CD8-positive, alpha-beta memory T cell (primary cell): Measurements from ENCODE around the gene PTPRM. TPM values are rescaled to one million over a fixed set of nuclear protein-coding genes. Genes with fewer than 3 reads are reported as not detected.

Experiments
- CTCF ChIA-PET: fragments of 350-600 bp; sonication (Branson Sonifier 250); formaldehyde crosslinking; loops from one replicate; lab custom pipeline; 2021; ENCODE audit warnings: antibody characterized with exemption; lab: Charles Lee
- POLR2A ChIA-PET: fragments of 350-600 bp; sonication (Branson Sonifier 250); formaldehyde crosslinking; loops from one replicate; lab custom pipeline; 2021; ENCODE audit warnings: antibody characterized with exemption; lab: Charles Lee
- DNase-seq, 5 donors: peaks; one replicate each; pipeline versions ENCODE4 v3.0.0 to v3.0.0-alpha.2; 2020 to 2022; ENCODE audit warnings: mixed read lengths in 1 of 5
- H3K27ac ChIP-seq: one replicate; pipeline ENCODE4 v1.7.0; 2013; ENCODE audit warnings: low read depth, mild to moderate bottlenecking, low read length, moderate library complexity
- H3K27me3 ChIP-seq: 2 replicates; pipeline ENCODE4 v1.7.0; 2013; ENCODE audit warnings: low read length, mild to moderate bottlenecking; ENCODE audit not compliant: insufficient read depth, poor library complexity, severe bottlenecking
- H3K36me3 ChIP-seq: 2 replicates; pipeline ENCODE4 v1.7.0; 2013; ENCODE audit warnings: mild to moderate bottlenecking, low read length, moderate library complexity; ENCODE audit not compliant: insufficient read depth
- H3K4me1 ChIP-seq: 2 replicates; pipeline ENCODE4 v1.7.0; 2013; ENCODE audit warnings: mild to moderate bottlenecking, low read length, moderate library complexity; ENCODE audit not compliant: insufficient read depth
- H3K4me3 ChIP-seq: 2 replicates; pipeline ENCODE4 v1.7.0; 2013; ENCODE audit warnings: mild to moderate bottlenecking, low read length
- H3K9me3 ChIP-seq: 2 replicates; pipeline ENCODE4 v1.7.0; 2013; ENCODE audit warnings: mild to moderate bottlenecking, low read length
- H3K27ac Mint-ChIP-seq, 8 donors: one replicate each; pipeline ENCODE4 v1.8.0; 2020 to 2021; ENCODE audit warnings: mixed read lengths in 8 of 8, mild to moderate bottlenecking in 6 of 8, inconsistent platforms in 3 of 8, moderate library complexity in 3 of 8
- H3K27me3 Mint-ChIP-seq, 2 donors: one replicate each; pipeline ENCODE4 v1.8.0; 2020 to 2021; ENCODE audit warnings: mixed read lengths in 2 of 2, mild to moderate bottlenecking in 1 of 2, moderate library complexity in 1 of 2
- H3K36me3 Mint-ChIP-seq, 3 donors: one replicate each; pipeline ENCODE4 v1.8.0; 2020 to 2021; ENCODE audit warnings: mixed read lengths in 3 of 3, inconsistent platforms in 1 of 3, mild to moderate bottlenecking in 1 of 3
- H3K4me1 Mint-ChIP-seq, 3 donors: one replicate each; pipeline ENCODE4 v1.8.0; 2020 to 2021; ENCODE audit warnings: mixed read lengths in 3 of 3, inconsistent platforms in 1 of 3, mild to moderate bottlenecking in 1 of 3
- H3K4me3 Mint-ChIP-seq, 7 donors: one replicate each; pipeline ENCODE4 v1.8.0; 2020 to 2021; ENCODE audit warnings: mixed read lengths in 7 of 7, mild to moderate bottlenecking in 6 of 7, moderate library complexity in 4 of 7, inconsistent platforms in 2 of 7
- H3K9me3 Mint-ChIP-seq, 5 donors: one replicate each; pipeline ENCODE4 v1.8.0; 2020 to 2022; ENCODE audit warnings: mixed read lengths in 5 of 5, mild to moderate bottlenecking in 3 of 5, moderate library complexity in 2 of 5, inconsistent platforms in 1 of 5
- polyA plus RNA-seq: library from polyadenylated mRNA; unstranded; fragments of 300-500 nt; fragmentation: Illumina TruSeq; gene quantifications from one replicate; pipeline ENCODE4 v1.2.3, GENCODE V29; 2021
- total RNA-seq, 2 experiments: library from RNA; stranded (reverse); gene quantifications; one replicate each; pipeline ENCODE4 v1.2.3, GENCODE V29; 2021

PTPRM gene
- total and polyA plus RNA-seq, 3 experiments from 2014 or later: 3.9 to 7.4 (median 5.3) TPM

DNA sequence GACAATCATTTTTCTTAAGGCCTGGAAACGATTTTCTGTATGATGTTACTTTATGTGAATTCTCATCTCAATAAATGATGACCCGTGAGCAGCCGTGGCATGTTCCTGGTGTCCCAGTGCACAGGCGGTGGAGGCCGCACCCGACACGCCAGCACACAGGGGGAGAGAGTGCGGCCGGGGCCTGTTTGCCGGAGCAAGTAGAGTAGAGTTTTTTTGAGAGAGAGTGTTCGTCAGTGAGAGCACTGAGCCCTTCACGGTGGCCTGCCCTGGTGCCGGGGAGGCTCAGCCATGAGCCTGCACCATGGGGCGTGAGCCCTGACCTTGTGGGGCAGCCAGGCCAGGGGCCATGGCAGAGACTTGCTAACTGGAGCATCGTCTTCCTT lies 839.7 kb downstream of the PTPRM start:
- H3K4me1 Mint-ChIP-seq: no peaks in the 10 kb centered on the region
- H3K9me3 ChIP-seq: no peaks in the 10 kb centered on the region
- no peaks in the 10 kb centered on the region for H3K4me1 ChIP-seq
- ChIA-PET CTCF (no interaction called here), POLR2A (no interaction called here)
- H3K36me3 ChIP-seq: no peaks in the 10 kb centered on the region
- H3K4me3 Mint-ChIP-seq: no peak overlapping the region
- no peak overlapping the region for H3K4me3 ChIP-seq
- H3K27ac Mint-ChIP-seq: peak overlapping the region in 1 of 8 donors; percentile 21
- H3K27me3 ChIP-seq: no peaks in the 10 kb centered on the region
- H3K36me3 Mint-ChIP-seq: peaks cover 0 to 19% (median 0%) of the 10 kb centered on the region in 3 donors
- H3K9me3 Mint-ChIP-seq: peaks cover 17 to 27% (median 19%) of the 10 kb centered on the region in 5 donors
- no peak for DNase-seq
- H3K27ac ChIP-seq: no peak overlapping the region
- no peaks in the 10 kb centered on the region for H3K27me3 Mint-ChIP-seq

DNA sequence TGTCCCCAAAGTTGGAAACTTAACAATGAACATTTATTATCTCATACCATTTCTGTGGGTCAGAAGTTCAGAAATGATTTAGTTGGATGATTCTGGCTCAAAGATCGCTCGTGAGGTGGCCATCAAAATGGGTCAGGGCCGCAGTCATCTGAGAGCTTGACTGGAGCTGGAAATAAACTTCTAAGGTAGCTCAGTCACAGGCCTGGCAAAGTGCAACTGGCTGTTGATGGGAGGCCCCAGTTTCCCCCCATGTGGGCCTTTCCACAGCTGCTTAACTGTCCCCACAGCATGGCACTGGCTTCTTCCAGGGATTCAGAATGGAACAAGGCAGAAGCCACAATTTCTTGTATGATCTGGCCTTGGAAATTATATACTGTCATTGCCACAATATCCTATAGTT lies 842.0 kb downstream of the PTPRM start:
- H3K4me1 Mint-ChIP-seq: no peaks in the 10 kb centered on the region

DNA sequence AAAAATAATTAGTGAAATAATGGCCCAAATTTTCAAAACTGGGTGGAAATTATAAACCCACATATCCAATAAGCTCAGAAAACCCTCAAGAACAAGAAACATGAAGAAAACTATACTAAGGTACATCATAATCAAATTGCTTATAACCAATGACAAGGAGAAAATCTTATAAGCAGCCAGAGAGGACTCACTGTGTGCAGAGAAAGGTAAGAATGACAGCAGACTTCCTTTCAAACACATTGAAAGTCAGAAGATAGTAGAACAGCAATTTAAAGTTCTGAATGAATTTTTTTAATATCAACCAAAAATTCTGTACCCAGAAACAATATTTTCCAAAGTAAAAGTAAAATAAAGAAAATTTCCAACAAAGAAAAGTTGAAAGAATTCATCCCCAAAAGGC lies 844.4 kb downstream of the PTPRM start:
- ChIA-PET POLR2A (no interaction called here), CTCF (no interaction called here)
- Histone ChIP-seq H3K4me1 (no peaks in the 10 kb centered on the region), H3K27ac (no peak overlapping the region), H3K36me3 (no peaks in the 10 kb centered on the region), H3K4me3 (no peak overlapping the region), H3K27me3 (no peaks in the 10 kb centered on the region), H3K9me3 (no peaks in the 10 kb centered on the region)
- H3K4me1 Mint-ChIP-seq: no peaks in the 10 kb centered on the region
- H3K36me3 Mint-ChIP-seq: peaks cover 0 to 6% (median 0%) of the 10 kb centered on the region in 3 donors
- H3K27ac Mint-ChIP-seq: no peak overlapping the region
- DNase-seq: no peak
- H3K4me3 Mint-ChIP-seq: no peak overlapping the region
- H3K9me3 Mint-ChIP-seq: peaks cover 22 to 41% (median 25%) of the 10 kb centered on the region in 5 donors
- no peaks in the 10 kb centered on the region for H3K27me3 Mint-ChIP-seq

More for the DNA sequence above, 842.0 kb downstream of the PTPRM start:
- Mint-ChIP-seq H3K27me3 (no peaks in the 10 kb centered on the region), H3K36me3 (peaks cover 0 to 18% (median 0%) of the 10 kb centered on the region in 3 donors), H3K27ac (no peak overlapping the region), H3K4me3 (no peak overlapping the region), H3K9me3 (peaks cover 19 to 34% (median 23%) of the 10 kb centered on the region in 5 donors)
- Histone ChIP-seq H3K4me3 (no peak overlapping the region), H3K9me3 (no peaks in the 10 kb centered on the region), H3K27me3 (no peaks in the 10 kb centered on the region), H3K36me3 (no peaks in the 10 kb centered on the region), H3K27ac (no peak overlapping the region), H3K4me1 (no peaks in the 10 kb centered on the region)
- CTCF ChIA-PET: no interaction called here
- DNase-seq: no peak
- POLR2A ChIA-PET: no interaction called here

DNA sequence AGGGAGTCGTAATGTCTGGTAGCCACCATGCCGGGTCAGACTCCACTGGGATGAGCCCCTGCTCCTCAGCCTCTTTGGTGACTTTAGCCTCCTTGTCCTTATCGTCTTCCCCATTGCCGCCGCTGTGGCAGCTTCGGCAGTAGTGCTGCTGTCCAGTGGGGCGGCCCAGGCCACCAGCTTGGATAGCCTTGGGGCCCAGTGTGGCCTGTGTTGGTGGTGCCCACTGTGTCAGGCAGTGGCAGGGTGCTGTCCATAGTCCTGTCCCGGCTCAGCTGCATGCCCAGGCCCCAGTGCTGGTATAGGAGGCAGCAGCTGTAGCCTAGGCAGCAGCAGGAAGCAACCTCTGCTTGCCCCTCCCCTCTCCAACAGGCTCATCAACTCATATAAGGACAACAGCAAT lies 845.0 kb downstream of the PTPRM start:
- Histone ChIP-seq H3K36me3 (no peaks in the 10 kb centered on the region), H3K27ac (no peak overlapping the region), H3K4me1 (no peaks in the 10 kb centered on the region), H3K27me3 (no peaks in the 10 kb centered on the region), H3K9me3 (no peaks in the 10 kb centered on the region), H3K4me3 (no peak overlapping the region)
- Mint-ChIP-seq H3K27me3 (no peaks in the 10 kb centered on the region), H3K36me3 (peaks cover 0 to 6% (median 0%) of the 10 kb centered on the region in 3 donors), H3K9me3 (peaks cover 22 to 41% (median 27%) of the 10 kb centered on the region in 5 donors), H3K4me3 (no peak overlapping the region), H3K4me1 (no peaks in the 10 kb centered on the region), H3K27ac (no peak overlapping the region)
- CTCF ChIA-PET: no interaction called here
- POLR2A ChIA-PET: no interaction called here
- DNase-seq: no peak

DNA sequence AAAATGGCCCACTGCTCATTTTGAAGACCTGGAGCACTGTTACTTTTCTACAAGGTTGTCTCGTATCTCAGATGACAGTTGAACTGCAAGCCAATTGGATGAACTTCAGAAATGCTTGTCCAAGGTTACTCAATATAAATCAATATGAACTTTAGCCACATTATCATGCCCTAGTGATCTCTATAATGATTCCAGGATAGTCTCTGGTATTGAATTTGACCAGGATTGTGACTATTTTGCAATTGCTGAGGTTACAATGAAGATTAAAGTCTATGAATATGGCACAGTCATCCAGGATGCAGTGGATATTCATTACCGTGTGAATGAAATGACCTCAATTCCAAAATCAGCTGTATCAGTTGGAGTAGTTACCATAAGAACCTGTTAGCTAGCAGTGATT lies 846.1 kb downstream of the PTPRM start:
- Mint-ChIP-seq H3K9me3 (peaks cover 20 to 38% (median 27%) of the 10 kb centered on the region in 5 donors), H3K27ac (no peak overlapping the region)
- CTCF ChIA-PET: no interaction called here

DNA sequence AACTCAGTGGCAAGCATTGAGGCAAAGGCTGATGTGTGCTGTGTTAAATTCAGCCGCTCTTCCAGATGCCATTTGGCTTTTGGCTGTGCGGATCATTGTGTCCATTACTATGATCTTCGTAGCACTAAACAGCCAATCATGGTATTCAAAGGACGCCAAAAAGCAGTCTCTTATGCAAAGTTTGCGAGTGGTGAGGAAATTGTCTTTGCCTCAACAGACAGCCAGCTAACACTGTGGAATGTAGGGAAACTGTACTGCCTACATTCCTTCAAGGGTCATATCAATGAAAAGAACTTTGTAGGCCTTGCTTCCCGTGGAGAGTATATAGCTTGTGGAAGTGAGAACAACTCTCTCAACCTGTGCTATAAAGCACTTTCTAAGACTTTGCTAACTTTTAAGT lies 846.6 kb downstream of the PTPRM start:
- Mint-ChIP-seq H3K27ac (no peak overlapping the region), H3K9me3 (peaks cover 20 to 36% (median 27%) of the 10 kb centered on the region in 5 donors), H3K27me3 (no peaks in the 10 kb centered on the region), H3K4me1 (no peaks in the 10 kb centered on the region), H3K4me3 (no peak overlapping the region), H3K36me3 (peaks cover 0 to 6% (median 0%) of the 10 kb centered on the region in 3 donors)
- Histone ChIP-seq H3K27ac (no peak overlapping the region), H3K4me3 (no peak overlapping the region), H3K27me3 (no peaks in the 10 kb centered on the region), H3K9me3 (no peaks in the 10 kb centered on the region), H3K4me1 (no peaks in the 10 kb centered on the region), H3K36me3 (no peaks in the 10 kb centered on the region)
- ChIA-PET CTCF (no interaction called here), POLR2A (no interaction called here)
- no peak for DNase-seq

More for the DNA sequence above, 846.1 kb downstream of the PTPRM start:
- no peaks in the 10 kb centered on the region for H3K4me1 Mint-ChIP-seq
- no peaks in the 10 kb centered on the region for H3K27me3 ChIP-seq
- no peak overlapping the region for H3K4me3 ChIP-seq
- H3K4me1 ChIP-seq: no peaks in the 10 kb centered on the region
- H3K27ac ChIP-seq: no peak overlapping the region
- no peak for DNase-seq
- H3K36me3 ChIP-seq: no peaks in the 10 kb centered on the region
- no peaks in the 10 kb centered on the region for H3K27me3 Mint-ChIP-seq
- peaks cover 0 to 6% (median 0%) of the 10 kb centered on the region in 3 donors for H3K36me3 Mint-ChIP-seq
- H3K9me3 ChIP-seq: no peaks in the 10 kb centered on the region
- no peak overlapping the region for H3K4me3 Mint-ChIP-seq
- POLR2A ChIA-PET: no interaction called here

DNA sequence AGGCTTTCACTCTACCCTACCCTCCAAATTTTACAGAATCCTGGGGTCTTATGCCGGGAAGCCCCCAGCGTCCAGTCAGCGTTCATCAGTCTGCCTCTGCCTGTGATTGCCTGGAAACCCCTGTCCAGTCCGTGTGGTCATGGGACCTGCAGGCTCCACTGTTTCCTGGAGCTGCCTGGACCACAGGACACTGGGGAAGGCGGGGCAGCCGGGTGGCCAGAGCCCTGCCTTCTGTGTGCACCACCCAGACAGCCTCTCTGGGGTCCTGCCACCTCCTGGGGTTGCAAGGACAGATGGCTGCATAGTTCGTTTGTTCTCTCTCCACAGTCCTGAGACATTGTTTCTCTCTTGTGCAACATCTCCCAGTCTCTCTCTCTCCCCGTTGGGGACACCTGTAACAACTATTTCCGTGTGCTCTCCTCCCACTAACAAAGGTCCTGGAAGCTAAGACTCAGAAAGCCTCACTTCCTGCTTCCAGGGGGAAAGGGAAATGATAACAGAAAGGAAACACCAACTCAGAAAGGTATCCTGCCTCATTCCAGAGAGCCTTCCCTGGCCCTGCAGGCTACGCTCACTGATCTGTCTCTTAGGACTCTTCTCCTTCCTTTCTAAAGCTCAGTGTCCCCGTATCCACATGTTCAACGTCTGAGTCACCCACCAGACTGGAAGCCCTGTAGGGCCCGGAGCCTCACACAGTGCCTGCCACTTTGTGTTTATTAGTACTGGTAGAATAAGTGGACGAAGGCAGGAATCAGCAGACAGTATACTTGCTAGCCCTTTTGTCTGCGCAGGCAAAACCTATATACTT lies 849.3 kb downstream of the PTPRM start:
- Histone ChIP-seq H3K27ac (no peak overlapping the region), H3K9me3 (no peaks in the 10 kb centered on the region), H3K27me3 (no peaks in the 10 kb centered on the region), H3K36me3 (no peaks in the 10 kb centered on the region), H3K4me3 (no peak overlapping the region), H3K4me1 (no peaks in the 10 kb centered on the region)
- DNase-seq: no peak
- Mint-ChIP-seq H3K36me3 (no peaks in the 10 kb centered on the region), H3K27me3 (no peaks in the 10 kb centered on the region), H3K4me1 (no peaks in the 10 kb centered on the region), H3K27ac (no peak overlapping the region), H3K4me3 (no peak overlapping the region), H3K9me3 (peaks cover 3 to 21% (median 14%) of the 10 kb centered on the region in 5 donors)
- ChIA-PET CTCF (no interaction called here), POLR2A (no interaction called here)

DNA sequence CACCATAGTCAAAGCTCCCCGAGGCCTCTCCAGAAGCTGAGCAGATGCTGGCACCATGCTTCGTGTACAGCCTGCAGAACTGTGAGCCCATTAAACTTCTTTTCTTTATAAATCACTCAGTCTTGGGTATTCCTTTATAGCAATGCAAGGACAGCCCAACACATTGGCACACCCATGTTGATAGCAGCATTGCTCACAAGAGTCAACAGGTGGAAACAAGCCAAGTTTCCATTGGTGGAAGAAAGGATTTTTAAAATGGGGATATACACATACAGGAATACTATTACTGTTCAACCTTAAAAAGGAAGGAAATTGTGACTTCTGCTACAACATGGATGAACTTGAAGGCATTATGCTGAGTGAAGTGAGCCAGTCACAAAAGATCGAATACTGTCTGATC lies 855.3 kb downstream of the PTPRM start:
- no peaks in the 10 kb centered on the region for H3K36me3 Mint-ChIP-seq
- no peaks in the 10 kb centered on the region for H3K27me3 ChIP-seq
- no peak for DNase-seq
- H3K4me1 ChIP-seq: no peaks in the 10 kb centered on the region
- POLR2A ChIA-PET: no interaction called here
- CTCF ChIA-PET: no interaction called here
- no peaks in the 10 kb centered on the region for H3K9me3 ChIP-seq
- H3K27ac ChIP-seq: no peak overlapping the region
- no peak overlapping the region for H3K4me3 Mint-ChIP-seq
- peaks cover 4 to 5% of the 10 kb centered on the region in 2 donors for H3K27me3 Mint-ChIP-seq
- peaks cover 0 to 4% (median 0%) of the 10 kb centered on the region in 5 donors for H3K9me3 Mint-ChIP-seq
- H3K4me3 ChIP-seq: no peak overlapping the region
- no peaks in the 10 kb centered on the region for H3K4me1 Mint-ChIP-seq
- no peak overlapping the region for H3K27ac Mint-ChIP-seq
- H3K36me3 ChIP-seq: no peaks in the 10 kb centered on the region
